HG03039 (cell line): ENCODE results near the gene TCEAL3.
A peak's percentile ranks its signal among the peaks of the same experiment; 100 is the strongest.
"Not testable (repeated sequence)": the region's sequence is repeated elsewhere in the genome, so short reads cannot be mapped to it uniquely, and the experiment has no call there.

Experiments used
- ATAC-seq: cut with Tn5 transposase; IDR thresholded peaks from one replicate; pipeline ENCODE4 v1.9.1; 2021; ENCODE audit warnings: mild to moderate bottlenecking, moderate library complexity; ENCODE audit not compliant: unreplicated experiment

Gene TCEAL3

GRCh38 chrX:103624111-103624510 lies 16.3 kb downstream of the TCEAL3 start:
- no peak for ATAC-seq

GRCh38 chrX:103626855-103627254 lies 19.1 kb downstream of the TCEAL3 start:
- no peak for ATAC-seq

GRCh38 chrX:103628386-103629317 lies 20.9 kb downstream of the TCEAL3 start, which contains the start of gene TCEAL1:
Gene TCEAL1, plus strand, starts transcription at chrX:103628975. Its CDS starts 942 bp downstream, at chrX:103629917.
- ATAC-seq: peak; percentile 73

- no peak for ATAC-seq
Measured at GRCh38 chrX:103629318-103630170, 21.8 kb downstream of the TCEAL3 start.

- no peak for ATAC-seq
Measured at GRCh38 chrX:103630171-103630511, 22.4 kb downstream of the TCEAL3 start.

GRCh38 chrX:103631145-103631544 lies 23.4 kb downstream of the TCEAL3 start:
- no peak for ATAC-seq

GRCh38 chrX:103635436-103635835 lies 27.7 kb downstream of the TCEAL3 start:
- ATAC-seq: no peak

- ATAC-seq: no peak
Measured at GRCh38 chrX:103637604-103638338, 30.0 kb downstream of the TCEAL3 start.

GRCh38 chrX:103638479-103639346 lies 30.9 kb downstream of the TCEAL3 start:
- not testable (repeated sequence) for ATAC-seq

GRCh38 chrX:103640401-103641155 lies 32.8 kb downstream of the TCEAL3 start:
- ATAC-seq: no peak

GRCh38 chrX:103644125-103644524 lies 36.4 kb downstream of the TCEAL3 start:
- ATAC-seq: no peak

GRCh38 chrX:103647630-103648029 lies 39.9 kb downstream of the TCEAL3 start:
- no peak for ATAC-seq

GRCh38 chrX:103651151-103651773 lies 43.5 kb downstream of the TCEAL3 start:
- ATAC-seq: no peak

- ATAC-seq: not testable (repeated sequence)
Measured at GRCh38 chrX:103655230-103656000, 47.7 kb downstream of the TCEAL3 start.

GRCh38 chrX:103656617-103657016 lies 48.9 kb downstream of the TCEAL3 start:
- no peak for ATAC-seq

GRCh38 chrX:103657066-103657465 lies 49.3 kb downstream of the TCEAL3 start:
- not testable (repeated sequence) for ATAC-seq

GRCh38 chrX:103658681-103659433 lies 51.1 kb downstream of the TCEAL3 start:
- ATAC-seq: no peak
